Mammary epithelial cell (primary cell): ENCODE measurements around the gene KRT76.

Experiments
- EZH2 ChIP-seq: IDR thresholded peaks from 2 replicates; pipeline ENCODE4 v1.6.1; 2012; ENCODE audit warnings: low read length, inconsistent platforms, borderline replicate concordance
- TF ChIP-seq, protein P1 (sequence below), 2 donors: IDR thresholded peaks in 1 of 2; conservative IDR thresholded peaks in 1 of 2; 2 replicates each; pipeline ENCODE4 v1.5.1; 2011 to 2012; ENCODE audit warnings: inconsistent platforms in 2 of 2, low read length in 2 of 2, mild to moderate bottlenecking in 2 of 2, control low read depth in 1 of 2, low read depth in 1 of 2; ENCODE audit not compliant: insufficient read depth in 1 of 2; ENCODE audit errors: extremely low read depth in 1 of 2

DNA sequence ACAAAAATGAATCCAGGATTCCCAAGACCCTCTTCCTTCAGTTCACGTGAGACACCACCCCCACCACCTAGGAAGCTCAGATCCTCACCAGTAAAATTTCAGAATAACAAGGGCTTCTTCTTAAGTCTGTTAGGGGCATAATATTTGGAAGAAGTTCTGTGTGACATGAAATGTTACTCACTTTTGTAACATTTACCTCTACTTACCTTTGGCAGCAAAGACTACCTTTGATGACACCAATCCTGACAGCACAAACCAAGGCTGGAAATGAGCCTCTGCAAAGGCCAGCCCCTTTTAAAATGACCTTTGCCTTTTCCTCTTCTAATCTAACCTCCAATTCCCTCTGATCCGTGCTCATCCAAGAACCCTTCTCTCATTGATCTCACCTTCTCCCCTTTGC is 54.5 kb downstream of the KRT76 start:
- TF ChIP-seq, protein P1, sequence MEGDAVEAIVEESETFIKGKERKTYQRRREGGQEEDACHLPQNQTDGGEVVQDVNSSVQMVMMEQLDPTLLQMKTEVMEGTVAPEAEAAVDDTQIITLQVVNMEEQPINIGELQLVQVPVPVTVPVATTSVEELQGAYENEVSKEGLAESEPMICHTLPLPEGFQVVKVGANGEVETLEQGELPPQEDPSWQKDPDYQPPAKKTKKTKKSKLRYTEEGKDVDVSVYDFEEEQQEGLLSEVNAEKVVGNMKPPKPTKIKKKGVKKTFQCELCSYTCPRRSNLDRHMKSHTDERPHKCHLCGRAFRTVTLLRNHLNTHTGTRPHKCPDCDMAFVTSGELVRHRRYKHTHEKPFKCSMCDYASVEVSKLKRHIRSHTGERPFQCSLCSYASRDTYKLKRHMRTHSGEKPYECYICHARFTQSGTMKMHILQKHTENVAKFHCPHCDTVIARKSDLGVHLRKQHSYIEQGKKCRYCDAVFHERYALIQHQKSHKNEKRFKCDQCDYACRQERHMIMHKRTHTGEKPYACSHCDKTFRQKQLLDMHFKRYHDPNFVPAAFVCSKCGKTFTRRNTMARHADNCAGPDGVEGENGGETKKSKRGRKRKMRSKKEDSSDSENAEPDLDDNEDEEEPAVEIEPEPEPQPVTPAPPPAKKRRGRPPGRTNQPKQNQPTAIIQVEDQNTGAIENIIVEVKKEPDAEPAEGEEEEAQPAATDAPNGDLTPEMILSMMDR (conservative IDR thresholded peaks at IDR 0.05 in 1 of 2, IDR thresholded peaks at IDR 0.05 in 1 of 2; ENCODE audit: extremely low read depth in 1 of 2, insufficient read depth in 1 of 2, low read depth in 1 of 2, low read length in 2 of 2): no peak
- no peak for TF ChIP-seq EZH2
